GM15510 (cell line): ENCODE results near the gene DDX10.

Experiments
- POLR2A ChIP-seq: IDR thresholded peaks from 3 replicates; pipeline ENCODE4 v1.6.1; 2011; ENCODE audit warnings: borderline replicate concordance; ENCODE audit not compliant: insufficient read length; ENCODE audit errors: extremely low read depth

Gene DDX10

DNA sequence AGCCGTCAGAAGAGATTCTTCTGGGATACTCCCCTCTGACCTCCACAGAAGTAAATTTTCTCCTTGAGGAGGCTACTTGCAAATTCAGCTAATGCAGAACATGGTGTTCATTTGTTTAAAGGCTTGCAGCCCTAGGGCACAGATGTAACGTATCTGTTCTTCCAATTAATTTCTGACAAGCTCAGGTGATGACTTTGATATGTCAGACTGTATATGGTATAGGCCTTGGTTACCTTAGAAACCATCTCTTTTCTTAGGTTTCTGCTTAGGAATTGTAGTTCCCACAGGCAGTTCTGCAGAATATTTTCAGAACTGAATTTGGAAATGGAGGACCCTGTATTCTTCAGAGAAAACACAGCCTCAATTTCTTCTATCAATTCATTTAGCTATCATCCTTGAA lies 117.1 kb downstream of the DDX10 start:
- TF ChIP-seq POLR2A = no peak

DNA sequence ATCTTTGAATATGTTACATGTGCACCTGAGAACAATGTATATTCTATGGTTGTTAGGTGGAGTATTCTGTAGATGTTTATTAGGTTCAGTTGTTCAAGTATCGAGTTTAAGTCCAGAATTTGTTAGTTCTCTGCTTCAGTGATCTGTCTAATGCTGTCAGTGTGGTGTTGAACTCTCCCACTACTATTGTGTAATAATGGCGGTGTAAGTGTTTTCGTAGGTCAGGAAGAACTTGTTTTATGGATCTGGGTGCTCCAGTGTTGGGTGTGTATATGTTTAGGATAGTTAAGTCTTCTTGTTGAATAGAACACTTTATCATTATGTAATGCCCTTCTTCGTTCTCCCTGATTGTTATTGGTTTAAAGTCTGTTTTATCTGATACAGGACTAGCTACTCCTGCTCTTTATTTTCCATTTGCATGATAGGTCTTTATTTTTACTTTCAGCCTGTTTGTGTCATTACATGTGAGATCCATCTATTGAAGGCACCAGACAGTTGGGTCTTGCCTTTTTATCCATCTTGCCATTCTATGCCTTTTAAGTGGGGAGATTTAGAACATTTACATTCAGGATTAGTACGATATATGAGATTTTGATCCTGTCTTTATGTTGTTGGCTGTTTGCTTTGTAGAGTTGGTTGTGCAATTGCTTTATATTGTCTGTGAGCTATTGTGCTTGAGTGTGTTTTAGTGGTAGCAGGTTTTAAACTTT lies 121.6 kb downstream of the DDX10 start:
- no peak for TF ChIP-seq POLR2A

DNA sequence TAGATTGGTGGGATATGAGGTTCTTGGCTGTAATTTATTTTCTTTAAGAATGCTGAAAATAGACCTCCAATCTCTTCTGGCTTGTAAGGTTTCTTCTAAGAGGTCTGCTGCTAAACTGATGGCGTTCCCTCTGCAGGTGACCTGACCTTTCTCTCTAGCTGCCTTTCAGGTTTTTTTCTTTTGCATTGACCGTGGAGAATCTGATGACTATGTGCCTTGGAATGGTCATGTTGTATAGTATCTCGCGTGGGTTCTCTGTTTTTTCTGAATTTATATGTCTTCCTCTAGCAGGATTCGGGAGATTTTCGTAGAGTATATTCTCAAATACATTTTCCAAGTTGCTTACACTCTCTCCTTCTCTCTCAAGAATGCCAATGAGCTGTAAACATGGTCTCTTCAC lies 122.2 kb downstream of the DDX10 start:
- TF ChIP-seq POLR2A = no peak

DNA sequence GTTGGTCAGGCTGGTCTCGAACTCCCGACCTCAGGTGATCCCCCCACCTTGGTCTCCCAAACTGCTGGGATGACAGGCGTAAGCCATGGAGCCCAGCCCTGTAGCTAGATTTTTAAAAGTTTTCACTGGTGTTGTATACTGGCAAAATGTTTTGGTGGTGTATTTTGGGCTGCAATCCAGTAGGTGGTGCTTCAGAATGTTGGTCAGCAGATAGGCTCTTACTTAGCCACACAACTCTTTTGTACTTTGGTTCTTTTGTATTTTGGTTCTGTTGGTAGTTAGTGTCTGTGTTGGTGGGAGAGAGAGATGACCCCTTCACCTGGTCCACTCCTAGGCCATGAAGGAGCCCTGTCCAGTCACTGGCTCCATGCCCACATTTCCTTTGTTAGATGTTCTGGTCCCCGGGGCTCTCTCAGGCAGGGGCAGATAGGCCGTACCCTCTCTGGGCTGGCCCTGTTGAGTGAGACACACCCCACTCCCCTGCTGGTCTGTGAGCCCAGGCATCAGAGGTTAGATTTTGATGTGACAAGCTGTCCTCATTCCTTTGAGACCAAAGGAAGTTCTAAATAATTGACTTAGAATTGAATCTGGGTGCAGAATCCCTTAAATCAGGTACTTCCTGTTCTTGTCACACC lies 123.8 kb downstream of the DDX10 start:
- TF ChIP-seq POLR2A = no peak

DNA sequence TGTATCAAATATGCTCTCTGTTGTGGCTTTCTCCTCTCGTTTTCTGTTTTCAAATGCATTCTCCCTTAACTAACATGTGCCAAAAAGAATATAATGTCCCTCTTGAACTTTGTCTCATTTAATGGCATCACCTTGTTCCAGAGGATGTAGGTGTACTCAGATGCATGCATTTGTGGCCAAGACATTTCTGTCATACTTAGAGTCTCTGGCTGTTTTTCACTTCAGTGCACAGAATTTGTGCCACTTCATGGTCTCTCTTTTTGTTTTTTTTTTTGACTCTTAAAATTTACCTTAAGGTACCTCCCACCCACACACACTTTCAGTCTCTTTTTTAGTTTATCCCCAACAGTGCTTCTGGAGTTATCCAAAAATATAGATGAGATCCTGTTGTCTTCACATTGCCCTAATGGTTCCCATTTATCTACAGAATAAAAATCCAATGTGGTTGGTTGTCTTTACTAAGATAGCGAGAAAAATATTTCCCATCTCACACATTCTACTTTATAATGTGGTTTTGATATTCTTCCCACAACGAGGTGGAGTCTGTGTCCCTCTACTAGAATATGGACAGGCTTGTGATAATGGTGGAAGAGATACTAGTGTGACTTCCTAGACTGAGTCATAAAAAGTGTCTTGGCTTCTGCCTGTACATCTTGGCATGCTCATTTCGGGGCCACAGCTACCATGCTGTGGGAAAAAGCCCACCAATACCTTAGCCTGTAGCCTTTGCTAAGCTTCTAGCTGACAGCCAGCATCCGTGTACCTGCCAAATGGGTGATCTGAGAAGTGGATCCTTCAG lies 125.8 kb downstream of the DDX10 start:
- TF ChIP-seq POLR2A = no peak

DNA sequence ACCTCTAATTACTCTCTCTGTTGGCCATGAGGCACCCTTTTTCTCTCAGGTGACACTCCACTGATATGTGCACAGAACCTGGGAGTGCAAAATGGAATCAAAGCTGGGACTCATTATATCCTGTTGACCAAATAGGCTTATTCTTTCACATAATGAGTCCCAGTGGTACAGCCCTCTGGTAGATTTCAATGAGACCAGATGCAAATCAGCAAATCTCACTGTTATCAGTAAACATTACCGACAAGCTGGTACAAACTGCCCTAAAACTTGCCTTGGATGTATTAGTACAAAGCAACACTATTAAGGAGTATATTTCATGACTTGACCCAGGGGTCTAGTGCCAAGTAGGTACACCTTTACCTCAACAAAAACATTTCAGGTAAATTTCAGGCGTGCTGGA lies 128.3 kb downstream of the DDX10 start:
- TF ChIP-seq POLR2A = no peak

DNA sequence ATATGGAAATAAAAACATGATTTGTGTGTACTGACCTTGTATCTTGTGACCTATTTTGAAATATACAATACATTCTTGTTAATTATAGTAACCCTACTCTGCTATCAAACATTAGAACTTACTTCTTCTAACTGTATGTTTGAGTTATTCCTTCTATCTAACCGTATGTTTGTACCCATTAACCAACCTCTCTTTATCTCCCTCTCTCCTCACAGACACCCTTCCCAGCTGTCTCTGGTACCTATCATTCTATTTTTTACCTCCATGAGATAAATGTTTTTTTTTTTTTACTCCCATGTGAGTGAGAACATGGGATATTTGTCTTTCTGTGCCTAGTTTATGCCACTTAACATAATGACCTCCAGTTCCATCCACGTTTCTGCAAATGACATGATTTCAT lies 128.7 kb downstream of the DDX10 start:
- no peak for TF ChIP-seq POLR2A

DNA sequence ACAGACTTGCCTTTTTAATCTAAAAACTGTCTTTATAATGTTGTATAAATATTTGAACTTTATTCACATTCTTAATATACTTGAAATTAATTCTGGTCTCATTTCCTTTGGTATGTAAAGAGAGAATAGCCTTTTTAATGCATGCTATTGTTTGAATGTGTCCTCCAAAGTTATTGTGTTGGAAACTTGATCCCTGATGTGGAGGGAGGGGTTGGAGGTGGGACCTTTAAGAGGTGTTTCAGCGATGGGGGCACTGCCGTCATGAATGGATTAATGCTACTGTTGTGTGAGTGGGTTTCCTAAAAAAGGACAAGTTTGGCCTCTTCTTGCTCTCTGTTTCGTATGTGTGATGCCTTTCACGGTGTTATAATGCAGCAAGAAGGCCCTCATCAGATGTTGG lies 131.7 kb downstream of the DDX10 start:
- TF ChIP-seq POLR2A = no peak

DNA sequence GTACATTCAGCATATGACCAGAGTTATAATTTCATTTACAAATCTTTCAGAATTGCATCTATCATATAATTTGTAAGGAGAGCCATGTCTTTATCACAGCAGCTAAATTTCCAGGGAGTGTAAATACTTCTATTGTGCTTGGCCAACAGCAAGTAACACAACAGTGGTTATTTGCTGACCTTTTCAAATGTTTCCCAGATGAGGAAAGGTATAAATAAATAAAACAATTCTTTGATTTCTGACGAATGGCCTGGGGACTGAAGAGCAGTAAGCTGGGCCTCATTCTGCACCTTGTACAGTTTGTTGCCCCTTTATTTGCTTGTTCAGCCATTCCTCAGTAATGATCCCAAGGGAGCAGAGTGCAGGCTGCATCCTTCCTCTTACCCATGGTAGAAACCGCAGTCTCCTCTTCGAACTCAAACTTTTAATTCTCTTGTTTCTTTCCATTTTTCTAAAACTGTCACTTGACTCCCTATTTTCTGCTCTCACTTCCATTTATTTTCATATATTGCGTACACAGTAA lies 132.8 kb downstream of the DDX10 start:
- TF ChIP-seq POLR2A = no peak

DNA sequence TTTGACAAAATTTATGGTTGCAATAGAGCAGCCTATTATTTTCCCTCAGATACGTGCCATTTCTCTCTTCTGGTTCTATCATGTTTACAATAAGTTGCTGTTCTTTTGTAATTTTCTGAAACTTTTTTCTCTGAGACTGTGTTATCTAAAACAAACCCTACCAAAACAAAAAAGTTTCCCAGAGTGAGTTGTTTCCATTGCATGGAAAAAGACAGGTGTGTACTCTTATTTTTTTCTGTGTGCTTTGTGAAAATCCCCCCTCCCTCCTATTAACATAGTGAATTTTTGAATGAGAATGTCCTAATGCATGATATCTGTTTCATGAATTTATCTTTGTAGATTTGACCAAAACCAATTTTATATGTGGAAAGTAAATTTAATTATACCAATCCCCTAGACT lies 137.6 kb downstream of the DDX10 start:
- no peak for TF ChIP-seq POLR2A

DNA sequence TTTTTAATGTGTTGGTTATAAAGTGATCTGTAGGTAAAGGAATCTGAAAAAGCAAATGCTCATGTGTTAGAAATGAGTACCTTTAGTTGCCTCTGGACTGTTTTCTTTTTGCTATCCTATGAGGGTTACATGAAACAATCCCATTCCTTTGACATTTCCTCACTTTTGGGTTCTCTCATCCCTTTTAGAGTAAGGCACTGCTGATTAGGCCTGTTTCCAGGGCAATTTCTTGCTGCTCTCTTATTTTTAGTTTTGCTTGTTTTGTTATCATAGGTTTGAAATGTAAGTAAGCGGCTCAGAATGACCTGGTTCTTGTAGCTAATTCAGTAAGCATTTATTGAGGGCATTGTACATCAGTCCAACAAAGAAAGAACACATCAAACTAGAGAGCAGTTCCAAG lies 138.9 kb downstream of the DDX10 start:
- no peak for TF ChIP-seq POLR2A

DNA sequence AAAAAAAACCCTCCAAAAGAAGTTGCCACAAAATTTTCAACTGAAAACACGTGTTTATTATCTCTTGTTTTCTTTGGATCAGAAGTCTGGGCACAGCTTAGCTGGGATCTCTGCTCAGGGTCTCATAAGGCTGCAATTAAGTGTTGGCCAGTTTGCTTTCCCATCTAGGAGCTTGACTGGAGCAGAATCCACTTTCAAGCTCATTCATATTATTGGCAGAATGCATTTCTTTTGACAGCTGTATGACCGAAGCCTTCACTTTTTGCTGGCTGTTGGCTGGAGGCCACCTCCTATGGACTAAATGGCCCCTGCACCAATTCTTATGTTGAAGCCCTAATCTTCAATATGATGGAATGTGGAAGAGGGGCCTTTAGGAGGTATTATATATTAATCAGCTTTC lies 139.6 kb downstream of the DDX10 start:
- TF ChIP-seq POLR2A = no peak

DNA sequence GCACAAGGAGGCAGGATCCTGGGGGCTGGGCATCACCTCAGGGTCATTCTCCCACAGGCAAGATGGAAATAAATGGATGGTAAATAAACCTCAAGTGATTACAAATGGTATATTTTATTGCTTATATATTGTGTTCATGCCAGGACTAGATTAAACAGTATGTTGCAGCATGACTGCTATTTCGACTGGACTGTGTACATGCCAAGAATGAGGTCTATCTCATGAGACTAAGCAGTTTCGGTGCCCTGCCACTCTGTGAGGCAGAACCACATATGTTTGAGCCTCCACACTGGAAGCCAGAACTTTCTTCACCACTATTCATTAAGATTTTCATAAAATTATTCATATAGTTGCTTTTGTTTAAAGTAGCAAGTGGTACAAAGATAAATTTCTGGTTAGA lies 140.2 kb downstream of the DDX10 start:
- no peak for TF ChIP-seq POLR2A

DNA sequence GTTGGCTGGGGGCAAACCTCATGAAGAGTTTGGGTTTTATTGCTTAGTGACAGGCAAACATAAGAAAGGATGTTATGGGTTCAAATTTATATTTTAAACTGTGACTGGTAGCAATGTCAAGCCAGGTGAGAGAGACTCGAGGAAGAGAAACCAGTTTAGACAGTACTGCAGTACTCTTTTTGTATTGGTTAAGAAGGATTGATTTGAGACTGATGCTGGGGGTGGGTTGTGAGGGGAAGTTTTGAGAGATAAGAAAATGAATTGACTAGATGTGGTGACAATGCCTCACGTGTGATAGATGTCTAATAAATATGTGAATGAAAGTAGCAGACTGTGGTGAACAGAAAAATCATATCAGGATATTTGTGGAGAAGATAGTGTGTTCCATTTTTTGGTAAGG lies 142.4 kb downstream of the DDX10 start:
- no peak for TF ChIP-seq POLR2A

DNA sequence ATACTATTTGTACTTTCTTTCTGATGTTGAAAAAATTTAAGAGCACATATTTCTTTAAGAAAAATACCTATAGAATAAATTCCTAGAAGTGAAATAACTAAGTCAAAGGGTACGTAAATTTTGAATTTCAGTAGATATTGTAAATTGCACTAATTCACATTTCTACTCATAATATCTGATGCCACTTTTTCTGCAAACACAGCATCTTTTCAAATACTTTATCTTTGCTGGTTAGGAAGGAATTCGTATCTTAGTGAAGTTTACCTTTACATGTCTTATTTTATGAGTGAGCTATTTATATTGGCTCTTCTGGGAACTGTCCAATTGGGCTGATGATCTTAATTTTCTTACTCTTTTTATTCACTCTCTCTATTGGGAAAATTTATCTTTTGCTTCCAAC lies 148.2 kb downstream of the DDX10 start:
- TF ChIP-seq POLR2A = no peak
